OCI-LY1 (cell line): ENCODE data around the gene MAP4.

Source experiments
- EZH2 ChIP-seq: fragments of 200-600 bp; sonication (generic), shearing (Covaris generic); IDR thresholded peaks from 2 replicates; pipeline ENCODE4 v1.8.0; 2017; ENCODE audit warnings: borderline replicate concordance, mixed run types, mild to moderate bottlenecking, antibody characterized with exemption, low read length, moderate library complexity, mixed read lengths
- TF ChIP-seq, protein P1 (sequence below): fragments of 200-600 bp; sonication (generic), shearing (Covaris generic); IDR thresholded peaks from 2 replicates; pipeline ENCODE4 v1.5.1; 2017; ENCODE audit warnings: mild to moderate bottlenecking, antibody characterized with exemption, low read length, moderate library complexity, mixed read lengths

DNA sequence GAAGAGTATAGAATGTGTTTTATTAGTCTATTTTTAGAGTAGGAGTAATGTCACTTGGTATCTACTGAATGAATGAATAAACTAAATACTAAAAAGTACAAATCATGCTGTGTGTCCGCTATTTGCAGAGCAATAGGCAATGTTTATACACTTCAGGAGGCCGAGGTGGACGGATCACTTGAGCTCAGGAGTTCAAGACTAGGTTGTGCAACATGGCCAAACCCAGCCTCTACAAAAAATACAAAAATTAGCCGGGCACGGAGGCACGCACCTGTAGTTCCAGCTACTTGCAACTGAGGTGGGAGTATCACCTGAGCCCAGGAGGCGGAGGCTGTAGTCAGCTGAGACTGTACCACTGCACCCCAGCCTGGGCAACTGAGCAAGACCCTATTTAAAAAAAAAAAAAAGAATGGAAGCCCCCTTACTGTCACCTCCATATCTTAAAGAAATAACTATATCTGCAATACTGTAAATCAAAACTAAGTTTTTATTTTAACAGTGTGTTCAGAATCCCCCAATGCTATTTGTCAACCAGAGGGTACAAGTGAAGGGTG is 114.9 kb downstream of the MAP4 start:
- TF ChIP-seq EZH2, result no peak
- TF ChIP-seq, protein P1, sequence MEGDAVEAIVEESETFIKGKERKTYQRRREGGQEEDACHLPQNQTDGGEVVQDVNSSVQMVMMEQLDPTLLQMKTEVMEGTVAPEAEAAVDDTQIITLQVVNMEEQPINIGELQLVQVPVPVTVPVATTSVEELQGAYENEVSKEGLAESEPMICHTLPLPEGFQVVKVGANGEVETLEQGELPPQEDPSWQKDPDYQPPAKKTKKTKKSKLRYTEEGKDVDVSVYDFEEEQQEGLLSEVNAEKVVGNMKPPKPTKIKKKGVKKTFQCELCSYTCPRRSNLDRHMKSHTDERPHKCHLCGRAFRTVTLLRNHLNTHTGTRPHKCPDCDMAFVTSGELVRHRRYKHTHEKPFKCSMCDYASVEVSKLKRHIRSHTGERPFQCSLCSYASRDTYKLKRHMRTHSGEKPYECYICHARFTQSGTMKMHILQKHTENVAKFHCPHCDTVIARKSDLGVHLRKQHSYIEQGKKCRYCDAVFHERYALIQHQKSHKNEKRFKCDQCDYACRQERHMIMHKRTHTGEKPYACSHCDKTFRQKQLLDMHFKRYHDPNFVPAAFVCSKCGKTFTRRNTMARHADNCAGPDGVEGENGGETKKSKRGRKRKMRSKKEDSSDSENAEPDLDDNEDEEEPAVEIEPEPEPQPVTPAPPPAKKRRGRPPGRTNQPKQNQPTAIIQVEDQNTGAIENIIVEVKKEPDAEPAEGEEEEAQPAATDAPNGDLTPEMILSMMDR, result no peak
